ENCODE results near the gene RUNX2. TPM values are rescaled to one million over a fixed set of nuclear protein-coding genes. Genes with fewer than 3 reads are reported as not detected.

Gene RUNX2
- total and polyA plus RNA-seq, 9 of the 15 experiments (the other 6 are each of a cell fraction or from before 2014, with no cell fraction given), result 0.29 to 1.00 (median 0.43) TPM

GRCh38 chr6:45323656-45324224, 4.4 kb upstream of the RUNX2 start:
- H4K20me1 ChIP-seq (replicated peaks; ENCODE audit: control insufficient read depth, insufficient read depth, low read length), result no peaks in the 10 kb centered on the region
- no peaks in the 10 kb centered on the region for H3K27me3 ChIP-seq (ENCODE audit: control insufficient read depth in 2 of 2, insufficient read depth in 2 of 2, low read length in 2 of 2)
- no peak overlapping the region for H3K9ac ChIP-seq (ENCODE audit: insufficient read depth in 1 of 2, low read depth in 2 of 2, low read length in 2 of 2)
- no peak overlapping the region for H3K4me2 ChIP-seq (ENCODE audit: insufficient read depth, low read length)
- no peak for FAIRE-seq
- TF ChIP-seq E2F5 (CRISPR knock-in tag; IDR thresholded peaks at IDR 0.05) (no peak), NFXL1 (CRISPR knock-in tag; IDR thresholded peaks at IDR 0.05) (no peak)
- H2AFZ ChIP-seq (ENCODE audit: low read depth, low read length), result no peak overlapping the region
- no peaks in the 10 kb centered on the region for H3K9me1 ChIP-seq (ENCODE audit: control insufficient read depth, insufficient read depth, low read length)
- no peak for ATAC-seq
- H3K36me3 ChIP-seq (ENCODE audit: control insufficient read depth, insufficient read depth, low read length), result no peaks in the 10 kb centered on the region
- no peaks in the 10 kb centered on the region; a peak in 1 of 5 replicates for H3K4me1 ChIP-seq (replicated peaks in 1 of 2; ENCODE audit: control insufficient read depth in 2 of 2, insufficient read depth in 2 of 2, low read length in 2 of 2)
- H3K9me3 ChIP-seq (replicated peaks; ENCODE audit: control insufficient read depth, insufficient read depth, low read depth, low read length), result no peaks in the 10 kb centered on the region
- no TSS peak for BruUV-seq (replicated peaks)
- ChIA-PET POLR2A (no interaction called here), CTCF (ENCODE audit: low intra/inter-chr PET ratio) (no interaction called here)
- intact Hi-C loops (cut with micrococcal nuclease), result no loop called here
- no peak overlapping the region for H3K27ac ChIP-seq (ENCODE audit: extremely low read depth, low read depth, low read length)
- H3K79me2 ChIP-seq (ENCODE audit: control insufficient read depth, insufficient read depth, low read length), result no peaks in the 10 kb centered on the region
- in situ Hi-C loops (cut with MboI), result no loop called here
- 61% methylated on average over 3 of the region's 3 CpGs for WGBS (ENCODE audit: insufficient coverage, low coverage, missing lambda C conversion rate)
- no peak overlapping the region for H3K4me3 ChIP-seq
- no peak for DNase-seq (ENCODE audit: extremely low read depth in 1 of 4, low spot score in 3 of 4)

- in situ Hi-C loops (cut with MboI) (no loop called here), intact Hi-C loops (cut with micrococcal nuclease) (no loop called here)
- no peaks in the 10 kb centered on the region for H3K9me3 ChIP-seq (replicated peaks; ENCODE audit: control insufficient read depth, insufficient read depth, low read depth, low read length)
- H3K27me3 ChIP-seq (ENCODE audit: control insufficient read depth in 2 of 2, insufficient read depth in 2 of 2, low read length in 2 of 2), result no peaks in the 10 kb centered on the region
- H3K4me1 ChIP-seq (replicated peaks in 1 of 2; ENCODE audit: control insufficient read depth in 2 of 2, insufficient read depth in 2 of 2, low read length in 2 of 2), result no peaks in the 10 kb centered on the region
- no peaks in the 10 kb centered on the region for H3K36me3 ChIP-seq (ENCODE audit: control insufficient read depth, insufficient read depth, low read length)
- no peak overlapping the region for H3K27ac ChIP-seq (ENCODE audit: extremely low read depth, low read depth, low read length)
- H2AFZ ChIP-seq (ENCODE audit: low read depth, low read length), result no peak overlapping the region
- no peak overlapping the region for H3K4me2 ChIP-seq (ENCODE audit: insufficient read depth, low read length)
- FAIRE-seq (no peak), DNase-seq (ENCODE audit: extremely low read depth in 1 of 4, low spot score in 3 of 4) (no peak), ATAC-seq (no peak; the same call in 2 of the 3 replicates)
- H3K9ac ChIP-seq (ENCODE audit: insufficient read depth in 1 of 2, low read depth in 2 of 2, low read length in 2 of 2), result no peak overlapping the region
- no peaks in the 10 kb centered on the region for H3K9me1 ChIP-seq (ENCODE audit: control insufficient read depth, insufficient read depth, low read length)
- no peaks in the 10 kb centered on the region for H3K79me2 ChIP-seq (ENCODE audit: control insufficient read depth, insufficient read depth, low read length)
- TF ChIP-seq CBX8 (IDR thresholded peaks at IDR 0.05; ENCODE audit: borderline replicate concordance, extremely low read depth, low read depth, low read length, poor library complexity, severe bottlenecking) (no peak), POLR2A (conservative IDR thresholded peaks at IDR 0.05) (peak; percentile 49)
- POLR2A ChIA-PET, result interaction anchor here (0.7 to 1.6 kb wide), 3 partner anchors 9 to 25 kb away, joined by 3 to 6 read pairs (median 4); no protein-coding TSS in a partner anchor
- H4K20me1 ChIP-seq (replicated peaks; ENCODE audit: control insufficient read depth, insufficient read depth, low read length), result no peaks in the 10 kb centered on the region
- BruUV-seq (replicated peaks), result no TSS peak
- 80% methylated on average over 5 of the region's 5 CpGs for WGBS (ENCODE audit: insufficient coverage, low coverage, missing lambda C conversion rate)
- no peak overlapping the region for H3K4me3 ChIP-seq
- CTCF ChIA-PET (ENCODE audit: low intra/inter-chr PET ratio), result no interaction called here
Measured at GRCh38 chr6:45326698-45327417, 1.3 kb upstream of the RUNX2 start.

All from K562 (cell line).